B cell (primary cell): ENCODE data around the gene DENND1C. TPM values are rescaled to one million over a fixed set of nuclear protein-coding genes. Genes with fewer than 3 reads are reported as not detected.

Source experiments
- ATAC-seq: fragments of 200-7000 bp; cut with Tn5 transposase; one replicate; pipeline ENCODE4 v1.10.0; 2021; ENCODE audit warnings: low read depth, mild to moderate bottlenecking, moderate number of reproducible peaks, moderate library complexity
- CTCF ChIA-PET: fragments of 350-600 bp; sonication (Branson Sonifier 250); formaldehyde crosslinking; loops from one replicate; lab custom pipeline; 2021; ENCODE audit warnings: antibody characterized with exemption, inconsistent platforms; lab: Charles Lee
- POLR2A ChIA-PET: fragments of 350-600 bp; sonication (Branson Sonifier 250); formaldehyde crosslinking; loops from one replicate; lab custom pipeline; 2021; ENCODE audit warnings: antibody characterized with exemption; lab: Charles Lee
- DNase-seq: peaks from one replicate; pipeline ENCODE4 v3.0.0; 2013
- H2AFZ ChIP-seq: 2 replicates; pipeline ENCODE4 v1.6.1; 2012; ENCODE audit warnings: mild to moderate bottlenecking, low read depth, low read length; ENCODE audit not compliant: insufficient read depth, poor library complexity, severe bottlenecking
- H3K27ac ChIP-seq, 2 donors: 1 replicate in 1 of 2; 2 replicates in 1 of 2; pipeline ENCODE4 v1.5.1; 2012 to 2013; ENCODE audit warnings: low read length in 2 of 2, mild to moderate bottlenecking in 2 of 2, moderate library complexity in 1 of 2
- H3K27me3 ChIP-seq, 4 experiments: fragments of 200-600 bp in 1 of 4; sonication (generic) in 1 of 4; replicated peaks in 1 of 4; 1 replicate in 2 of 4; 2 replicates in 2 of 4; pipeline versions ENCODE4 v1.6.1 to v1.7.0; 2013 to 2016; ENCODE audit warnings: low read length in 3 of 4, mild to moderate bottlenecking in 2 of 4, mixed read lengths in 1 of 4, moderate library complexity in 1 of 4; ENCODE audit not compliant: insufficient read depth in 4 of 4, control insufficient read depth in 3 of 4; ENCODE audit errors: control extremely low read depth in 1 of 4
- H3K36me3 ChIP-seq, 2 experiments: replicated peaks in 1 of 2; 1 replicate in 1 of 2; 2 replicates in 1 of 2; pipeline versions ENCODE4 v1.6.1 to v1.7.1; 2013; ENCODE audit warnings: low read length in 1 of 2; ENCODE audit not compliant: insufficient read depth in 2 of 2, control insufficient read depth in 1 of 2; ENCODE audit errors: control extremely low read depth in 1 of 2, extremely low read depth in 1 of 2
- H3K4me1 ChIP-seq, 2 donors: fragments of 200-600 bp in 1 of 2; sonication (generic) in 1 of 2; 1 replicate in 1 of 2; 2 replicates in 1 of 2; pipeline versions ENCODE4 v1.5.1 to v1.6.1; 2013 to 2017; ENCODE audit warnings: low read length in 2 of 2; ENCODE audit not compliant: control insufficient read depth in 2 of 2, insufficient read depth in 2 of 2
- H3K4me2 ChIP-seq: replicated peaks from 2 replicates; pipeline ENCODE3; 2012; ENCODE audit warnings: mild to moderate bottlenecking, low read depth, low read length; ENCODE audit not compliant: poor library complexity, severe bottlenecking
- H3K4me3 ChIP-seq, 5 experiments: fragments of 200-600 bp in 1 of 5; sonication (generic) in 1 of 5; 1 replicate in 3 of 5; 2 replicates in 2 of 5; pipeline versions ENCODE4 v1.5.1 to v1.7.0; 2011 to 2016; ENCODE audit warnings: low read length in 4 of 5, mild to moderate bottlenecking in 4 of 5, low read depth in 2 of 5, control low read depth in 1 of 5, moderate library complexity in 1 of 5; ENCODE audit not compliant: insufficient read depth in 1 of 5; ENCODE audit errors: control extremely low read depth in 1 of 5, extremely low read depth in 1 of 5
- H3K79me2 ChIP-seq: fragments of 200-600 bp; sonication (generic); one replicate; pipeline ENCODE4 v1.6.0; 2016; ENCODE audit warnings: low read length; ENCODE audit not compliant: control insufficient read depth, insufficient read depth
- H3K9ac ChIP-seq: fragments of 200-600 bp; sonication (generic); 2 replicates; pipeline ENCODE4 v1.6.1; 2017; ENCODE audit warnings: mild to moderate bottlenecking, low read length, moderate library complexity
- H3K9me3 ChIP-seq, 3 donors: one replicate each; pipeline versions ENCODE4 v1.6.1 to v1.7.1; 2013; ENCODE audit warnings: low read length in 2 of 3; ENCODE audit not compliant: control insufficient read depth in 2 of 3, insufficient read depth in 1 of 3; ENCODE audit errors: control extremely low read depth in 1 of 3
- H4K20me1 ChIP-seq: 2 replicates; pipeline ENCODE4 v1.6.0; 2012; ENCODE audit warnings: mild to moderate bottlenecking, low read length; ENCODE audit not compliant: insufficient read depth, control insufficient read depth, poor library complexity, severe bottlenecking
- H3K27ac Mint-ChIP-seq: one replicate; pipeline ENCODE4 v1.8.0; 2021; ENCODE audit warnings: mixed read lengths
- H3K27me3 Mint-ChIP-seq: one replicate; pipeline ENCODE4 v1.8.0; 2021; ENCODE audit warnings: mixed read lengths
- H3K4me1 Mint-ChIP-seq: one replicate; pipeline ENCODE4 v1.8.0; 2021; ENCODE audit warnings: mixed read lengths
- H3K4me3 Mint-ChIP-seq: one replicate; pipeline ENCODE4 v1.8.0; 2021; ENCODE audit warnings: mixed read lengths
- H3K9me3 Mint-ChIP-seq: one replicate; pipeline ENCODE4 v1.8.0; 2022; ENCODE audit warnings: mixed read lengths; ENCODE audit not compliant: insufficient read depth
- EZH2 ChIP-seq: IDR thresholded peaks from 2 replicates; pipeline ENCODE4 v1.6.1; 2012; ENCODE audit warnings: borderline replicate concordance, low read depth, mild to moderate bottlenecking, moderate library complexity, low read length; ENCODE audit not compliant: insufficient read depth, poor library complexity, severe bottlenecking
- WGBS: methylation state at CpG from one replicate; pipeline ENCODE4 v1.1.5; 2013; ENCODE audit warnings: missing lambda C conversion rate; ENCODE audit not compliant: insufficient coverage; 5-methylcytosine and 5-hydroxymethylcytosine counted together
- intact Hi-C: fragments of 100-400 bp; cut with micrococcal nuclease; formaldehyde crosslinking; loops from one replicate; pipeline ENCODE4 v1.10.0; 2022
- polyA plus RNA-seq: library from polyadenylated mRNA; depleted of rRNA; stranded (reverse); fragments of >200 nt; gene quantifications from 2 replicates; pipeline ENCODE4 v1.2.3, GENCODE V29; 2012
- total RNA-seq, 2 donors: library from RNA; stranded (reverse); fragments of 120-200 nt in 1 of 2; gene quantifications; 1 replicate in 1 of 2; 2 replicates in 1 of 2; pipeline versions ENCODE4 v1.2.3 to v1.2.4, GENCODE V29; 2013 to 2022
- TF ChIP-seq, protein P1 (sequence below): fragments of 200-600 bp; IDR thresholded peaks from one replicate; pipeline ENCODE4 v1.8.0; 2022; ENCODE audit warnings: antibody characterized with exemption, mild to moderate bottlenecking

The DENND1C gene
- total and polyA plus RNA-seq, 2 donors (not counting 1 experiment from before 2014, with no cell fraction given), result 119 to 132 TPM

GRCh38 chr19:6530386-6531162 is 49.0 kb upstream of the DENND1C start, which contains the start of gene TNFSF9:
Gene TNFSF9, plus strand, starts transcription at chr19:6531026. Its CDS starts 11 bp downstream, at chr19:6531037.
- Histone ChIP-seq H4K20me1 (peaks cover 5% of the 10 kb centered on the region), H3K4me3 (peak within 1 kb of the TSS in 4 of 5 experiments; percentile 50 to 66 (median 60)), H3K4me2 (peak within 1 kb of the TSS; percentile 87), H3K4me1 (peaks cover 42 to 64% of the 10 kb centered on the region in 2 donors), H3K9me3 (peaks cover 0 to 7% (median 0%) of the 10 kb centered on the region in 3 donors), H3K36me3 (no peaks in the 10 kb centered on the region), H3K27me3 (peaks cover 0 to 17% (median 7%) of the 10 kb centered on the region in 4 experiments), H3K9ac (peak within 1 kb of the TSS; percentile 64), H3K79me2 (no peaks in the 10 kb centered on the region), H3K27ac (peak within 1 kb of the TSS in 1 of 2 donors; percentile 54), H2AFZ (peak within 1 kb of the TSS; percentile 47)
- Mint-ChIP-seq H3K27me3 (peaks cover 11% of the 10 kb centered on the region), H3K4me1 (peaks cover 57% of the 10 kb centered on the region), H3K9me3 (no peaks in the 10 kb centered on the region), H3K27ac (peak within 1 kb of the TSS; percentile 82), H3K4me3 (peak within 1 kb of the TSS; percentile 87)
- ChIA-PET CTCF (interaction anchor here (0.9 kb wide), 1 partner anchor 23 kb away, joined by 4 read pairs; no protein-coding TSS in a partner anchor), POLR2A (interaction anchor here (0.6 to 1.3 kb wide), 6 partner anchors 8 to 1665 kb away, joined by 3 to 10 read pairs (median 4); no protein-coding TSS in a partner anchor)
- peak; percentile 34 for ATAC-seq
- intact Hi-C loops, result no loop called here
- TF ChIP-seq, protein P1, sequence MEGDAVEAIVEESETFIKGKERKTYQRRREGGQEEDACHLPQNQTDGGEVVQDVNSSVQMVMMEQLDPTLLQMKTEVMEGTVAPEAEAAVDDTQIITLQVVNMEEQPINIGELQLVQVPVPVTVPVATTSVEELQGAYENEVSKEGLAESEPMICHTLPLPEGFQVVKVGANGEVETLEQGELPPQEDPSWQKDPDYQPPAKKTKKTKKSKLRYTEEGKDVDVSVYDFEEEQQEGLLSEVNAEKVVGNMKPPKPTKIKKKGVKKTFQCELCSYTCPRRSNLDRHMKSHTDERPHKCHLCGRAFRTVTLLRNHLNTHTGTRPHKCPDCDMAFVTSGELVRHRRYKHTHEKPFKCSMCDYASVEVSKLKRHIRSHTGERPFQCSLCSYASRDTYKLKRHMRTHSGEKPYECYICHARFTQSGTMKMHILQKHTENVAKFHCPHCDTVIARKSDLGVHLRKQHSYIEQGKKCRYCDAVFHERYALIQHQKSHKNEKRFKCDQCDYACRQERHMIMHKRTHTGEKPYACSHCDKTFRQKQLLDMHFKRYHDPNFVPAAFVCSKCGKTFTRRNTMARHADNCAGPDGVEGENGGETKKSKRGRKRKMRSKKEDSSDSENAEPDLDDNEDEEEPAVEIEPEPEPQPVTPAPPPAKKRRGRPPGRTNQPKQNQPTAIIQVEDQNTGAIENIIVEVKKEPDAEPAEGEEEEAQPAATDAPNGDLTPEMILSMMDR, result no peak
- TF ChIP-seq EZH2, result no peak
- under 1% methylated on average over 44 of the region's 44 CpGs for WGBS
- DNase-seq, result peak; percentile 88
